NCI-H2196 (cell line): Measurements from ENCODE around the gene CISTR.
"Not testable (repeated sequence)": the region's sequence is repeated elsewhere in the genome, so short reads cannot be mapped to it uniquely, and the experiment has no call there.

Experiments
- DNase-seq: peaks from one replicate; lab custom pipeline; 2025; ENCODE audit not compliant: unreplicated experiment; lab: John Stamatoyannopoulos, UW

Gene CISTR

GRCh38 chr12:53764615-53765014 lies 12.8 kb upstream of the CISTR start:
- no peak for DNase-seq

- not testable (repeated sequence) for DNase-seq
Observed at GRCh38 chr12:53762793-53763192, 11.0 kb upstream of the CISTR start.

DNA sequence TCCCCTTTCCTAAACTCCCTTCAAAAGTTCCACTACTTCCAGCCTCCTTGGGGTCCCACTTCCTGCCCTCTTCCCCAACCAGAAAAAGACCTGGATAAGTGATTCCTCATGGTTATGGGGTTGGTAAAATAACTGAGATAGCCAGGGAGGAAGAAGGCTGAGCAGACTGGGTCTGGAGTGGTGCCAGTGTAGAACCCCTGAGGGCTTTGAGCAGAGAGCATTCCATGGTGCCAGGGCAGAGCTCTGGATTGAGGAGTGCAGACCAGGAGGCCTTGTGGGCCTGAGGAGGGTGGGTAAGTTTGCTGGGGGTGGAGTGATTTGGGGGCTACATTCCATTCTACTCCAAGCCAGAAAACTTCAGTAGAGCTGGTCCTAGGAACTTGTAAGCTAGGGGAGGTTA lies 9.5 kb upstream of the CISTR start:
- DNase-seq, result no peak

- DNase-seq, result no peak
Observed at GRCh38 chr12:53759261-53759660, 7.5 kb upstream of the CISTR start.

GRCh38 chr12:53758730-53759103 lies 6.9 kb upstream of the CISTR start:
- DNase-seq, result no peak

- no peak for DNase-seq
Observed at GRCh38 chr12:53758081-53758729, 6.4 kb upstream of the CISTR start.

- DNase-seq, result peak; percentile 77
Observed at GRCh38 chr12:53757101-53757770, 5.5 kb upstream of the CISTR start.

DNA sequence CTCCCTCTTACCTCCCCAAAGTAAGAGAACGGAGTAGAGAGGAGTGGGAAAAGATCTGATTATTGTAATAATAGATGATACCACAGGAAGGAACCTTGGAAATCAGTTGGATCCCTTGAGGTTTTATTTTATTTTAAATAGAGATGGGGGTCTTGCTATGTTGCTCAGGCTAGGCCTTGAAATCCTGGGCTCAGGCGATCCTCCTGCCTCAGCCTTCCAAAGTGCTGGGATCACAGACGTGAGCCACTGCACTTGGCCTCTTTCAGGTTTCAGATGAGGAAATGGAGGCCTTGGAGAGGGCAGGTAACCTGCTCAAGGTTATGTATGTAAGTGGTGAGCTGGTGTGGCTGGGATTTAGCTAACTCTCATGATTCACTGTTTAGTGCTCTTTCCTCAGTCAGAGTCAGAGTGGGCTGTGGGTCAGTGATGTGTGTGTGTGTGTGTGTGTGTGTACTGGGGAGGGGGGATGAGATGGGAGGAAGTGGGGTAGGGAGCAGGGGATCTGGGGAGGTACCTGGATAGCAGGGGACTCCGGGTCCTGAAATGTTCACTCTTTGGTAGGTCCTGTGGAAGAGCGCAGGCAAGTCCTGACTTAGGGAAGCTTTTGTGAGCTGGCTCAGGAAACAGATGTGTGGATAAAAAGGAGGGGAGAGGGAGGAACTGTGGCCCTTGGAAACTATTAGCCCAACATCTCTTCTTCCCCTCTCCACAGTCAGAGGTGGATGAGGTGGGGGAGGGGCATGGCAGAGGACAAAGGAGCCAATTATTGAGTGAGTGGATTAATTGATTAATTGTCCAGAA lies 4.7 kb upstream of the CISTR start:
- no peak for DNase-seq

- DNase-seq, result no peak
Observed at GRCh38 chr12:53755893-53756292, 4.1 kb upstream of the CISTR start.

DNA sequence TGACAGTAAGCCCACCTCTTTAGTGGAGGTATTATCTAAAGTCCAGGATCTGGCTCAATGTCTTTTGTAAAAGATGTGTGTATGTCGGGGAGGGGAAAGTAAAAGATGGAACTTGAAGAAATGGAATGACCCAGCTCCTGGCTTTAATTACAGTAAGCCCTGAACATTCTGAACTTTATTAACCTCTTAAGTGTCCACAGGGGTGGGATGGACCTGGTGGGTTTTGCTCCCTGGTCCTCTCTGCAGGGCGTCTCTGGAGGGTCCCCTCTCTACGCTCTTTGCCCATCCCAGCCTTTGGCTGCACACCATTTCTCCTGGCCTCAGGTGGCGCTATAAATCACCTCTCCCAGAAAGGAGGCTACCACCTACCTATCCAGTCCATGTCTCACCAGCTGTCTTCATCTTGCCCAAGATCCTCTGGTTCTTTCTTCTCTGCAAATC lies 3.7 kb upstream of the CISTR start:
- DNase-seq, result no peak

DNA sequence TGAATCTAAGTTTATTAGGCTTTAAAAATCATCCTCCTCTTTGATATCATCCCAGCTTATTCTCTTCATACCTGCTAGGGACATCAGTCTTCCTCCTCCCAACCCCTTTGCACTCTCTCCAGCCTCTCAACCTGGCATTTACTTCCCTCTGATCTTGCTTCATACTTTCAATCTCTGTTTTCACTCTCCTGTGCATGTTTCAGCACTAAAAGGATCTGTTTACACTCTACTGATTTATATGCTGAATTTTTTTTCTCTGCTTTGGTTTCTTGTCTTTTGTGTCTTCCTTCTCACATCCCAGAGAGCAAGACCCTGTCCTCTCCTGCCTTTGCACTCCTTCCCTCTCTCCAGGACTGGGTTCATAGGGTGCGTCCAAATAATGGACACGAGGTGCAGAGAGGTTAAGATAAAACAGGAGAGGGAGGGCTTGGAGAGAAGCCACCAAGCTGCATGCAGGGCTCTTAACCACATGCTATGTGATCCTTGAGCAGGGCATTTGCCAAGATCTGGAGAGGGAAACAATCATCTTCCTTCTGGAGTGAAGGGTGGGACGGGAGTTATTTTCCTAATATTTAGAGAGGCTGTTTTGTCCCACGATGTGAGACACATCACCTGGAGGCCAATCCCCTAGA lies 3.0 kb upstream of the CISTR start:
- DNase-seq, result peak; percentile 39

DNA sequence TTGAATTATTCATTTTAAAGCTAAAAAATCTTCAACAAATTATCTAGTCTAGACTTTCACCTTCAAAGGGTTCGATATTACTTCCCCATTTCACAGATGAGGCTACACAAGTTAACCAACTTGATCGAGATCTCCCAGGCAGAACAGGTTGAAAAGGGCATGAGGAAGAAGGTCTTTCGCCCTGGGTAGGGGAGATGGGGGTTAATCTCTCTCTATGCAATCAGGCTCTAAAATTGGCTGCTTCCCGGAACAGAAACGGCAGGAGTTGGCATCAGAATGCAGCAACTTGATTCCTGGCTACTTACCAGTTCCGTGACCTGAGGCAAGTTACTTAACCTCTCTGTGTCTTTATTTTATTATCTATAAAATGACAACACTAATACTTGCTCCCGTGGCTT lies 2.4 kb upstream of the CISTR start:
- no peak for DNase-seq

DNA sequence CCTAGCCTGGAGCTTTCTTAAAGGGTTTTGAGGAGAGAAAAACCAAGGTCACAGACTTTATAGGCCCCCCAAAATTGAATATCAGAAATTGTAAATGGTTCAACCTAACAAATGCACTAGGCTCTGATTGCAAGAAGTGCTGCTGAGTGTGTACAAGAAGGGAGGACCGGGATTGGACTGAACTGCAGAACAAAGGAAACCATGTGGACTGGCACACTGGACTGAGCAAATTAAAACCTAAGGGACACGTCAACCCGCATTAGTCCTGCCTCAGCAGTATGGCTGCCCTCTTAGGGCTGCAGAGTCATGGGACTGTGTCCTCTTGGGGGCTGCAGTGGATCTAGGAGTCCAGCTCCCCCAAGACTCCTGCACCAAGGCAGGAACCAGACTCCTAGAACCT lies 842 bp upstream of the CISTR start:
- no peak for DNase-seq

GRCh38 chr12:53752192-53752601 lies 418 bp upstream of the CISTR start:
- DNase-seq, result no peak

DNA sequence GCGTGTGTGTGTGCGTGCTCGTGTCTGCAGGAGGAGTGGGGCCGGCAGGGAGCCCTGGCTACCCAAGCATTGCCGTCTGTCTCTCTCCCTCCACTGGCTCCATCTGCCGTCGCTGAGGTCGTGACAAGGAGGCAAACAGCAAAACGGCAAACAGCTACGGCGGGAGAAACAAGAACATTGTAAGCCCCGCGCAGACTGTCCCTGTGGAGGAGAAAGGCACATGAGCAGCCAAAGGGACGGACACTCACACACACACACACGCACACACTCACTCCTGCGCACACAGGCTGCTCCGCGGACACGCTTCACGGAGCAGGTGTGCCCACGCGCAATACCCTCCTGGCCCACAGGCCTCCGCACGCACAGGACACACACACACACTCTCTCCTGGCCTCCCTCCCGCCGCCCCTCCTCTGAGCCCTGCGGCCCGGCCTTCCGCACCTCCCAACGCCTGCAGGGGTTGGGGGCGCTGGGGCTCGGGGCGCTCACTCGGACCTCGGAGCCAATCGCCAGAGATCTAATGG lies 905 bp downstream of the CISTR start:
- no peak for DNase-seq

DNA sequence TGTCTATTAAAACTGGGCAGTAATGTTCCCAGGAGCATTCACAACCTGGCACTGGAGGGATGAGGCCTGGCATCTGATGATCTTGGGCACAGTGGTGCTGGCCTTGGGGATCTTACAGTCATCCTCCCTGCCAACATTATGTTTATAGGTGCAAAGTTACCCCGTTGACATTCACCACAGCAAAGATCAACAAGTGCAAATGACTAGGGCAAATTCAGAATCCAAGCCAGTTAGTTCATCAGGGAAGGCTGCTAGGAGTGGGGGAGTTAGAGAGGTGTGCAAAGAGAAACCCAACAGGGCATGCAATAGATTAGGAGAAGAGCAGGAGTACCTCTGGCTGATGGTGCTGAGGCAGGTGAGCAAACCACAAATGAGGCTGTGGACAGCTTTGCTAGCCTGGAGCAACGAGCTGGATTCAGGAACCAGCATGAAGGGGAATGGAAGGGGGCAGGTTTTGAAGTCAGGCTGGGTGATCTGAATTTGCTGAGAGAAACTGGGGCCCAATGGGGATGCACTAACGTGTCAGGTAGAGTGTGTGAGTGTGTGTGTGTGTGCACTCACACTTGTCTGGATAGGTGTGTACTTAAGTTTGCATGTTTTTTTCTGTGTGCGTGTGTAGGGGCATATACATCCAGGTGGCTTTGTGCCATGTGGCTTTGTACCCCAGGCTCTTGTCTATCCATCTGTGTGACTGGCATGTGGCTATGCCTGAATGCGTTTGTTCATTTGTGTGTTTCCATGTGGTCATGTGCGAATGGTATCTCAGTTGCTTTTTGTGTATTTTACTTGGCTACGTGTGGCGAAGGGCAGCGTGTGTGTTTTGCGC lies 1.6 kb downstream of the CISTR start:
- no peak for DNase-seq

DNA sequence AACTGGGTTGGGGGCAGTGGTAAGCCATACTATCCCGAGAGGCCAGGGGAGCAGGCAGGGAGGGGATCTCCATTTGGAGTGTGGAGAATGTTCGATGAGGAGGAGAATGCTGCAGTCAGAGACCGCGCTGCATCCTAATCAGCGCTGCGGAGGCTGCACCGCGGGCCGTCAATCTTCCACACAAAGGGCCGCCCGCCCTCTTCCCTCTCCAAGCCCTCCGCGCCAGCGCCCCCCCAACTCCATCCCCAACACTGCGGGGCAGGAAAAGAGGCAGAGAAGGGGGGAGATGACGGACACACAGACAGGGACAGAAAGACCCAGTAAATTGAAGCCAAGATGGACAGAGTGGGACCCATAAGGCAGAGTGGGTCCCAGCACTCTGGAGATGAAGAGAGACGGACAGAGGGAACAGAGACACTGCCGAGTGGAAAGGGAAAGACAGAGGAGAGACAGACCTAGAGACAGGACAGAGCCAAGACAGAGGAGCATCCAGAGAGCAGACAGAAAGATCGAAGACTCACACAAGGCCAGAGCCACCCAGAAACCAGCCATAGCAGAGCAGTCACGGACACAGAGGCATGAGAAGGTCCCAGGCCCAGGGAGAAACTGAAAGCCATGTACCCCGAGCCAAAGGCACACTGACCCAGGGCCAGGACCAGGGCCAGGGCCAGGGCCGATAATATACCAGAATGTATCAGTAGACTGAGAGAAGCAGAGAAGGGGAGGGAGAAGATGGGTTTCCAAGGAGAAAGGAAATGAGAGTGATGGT lies 3.5 kb downstream of the CISTR start:
- no peak for DNase-seq

GRCh38 chr12:53747095-53747494 lies 4.7 kb downstream of the CISTR start:
- DNase-seq, result no peak

- DNase-seq, result peak; percentile 92
Observed at GRCh38 chr12:53746592-53747092, 5.1 kb downstream of the CISTR start.

DNA sequence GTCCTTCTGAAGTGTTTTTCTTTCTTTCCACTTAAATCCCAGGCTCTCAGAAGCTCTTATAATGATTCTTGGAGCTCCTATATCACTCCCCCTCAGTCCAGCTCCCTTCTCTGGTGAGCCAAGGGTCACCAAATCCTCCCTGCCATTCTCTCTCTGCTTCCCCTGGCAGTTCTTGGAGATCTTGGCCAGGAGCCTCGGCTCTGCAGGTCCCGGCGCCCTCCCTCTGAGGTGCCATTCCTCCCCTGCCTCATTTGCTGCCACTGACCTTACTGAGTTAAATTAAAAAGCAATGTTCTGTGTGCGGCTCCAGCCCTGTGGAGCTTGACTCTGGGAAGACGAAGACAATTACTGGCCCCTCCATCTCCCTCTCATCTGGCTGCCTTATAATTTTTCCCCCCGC lies 7.0 kb downstream of the CISTR start:
- DNase-seq, result no peak
